GM18498 (cell line): ENCODE measurements around the gene SLC6A11.

ENCODE experiments used
- ATAC-seq: cut with Tn5 transposase; IDR thresholded peaks from one replicate; pipeline ENCODE4 v1.9.1; 2021; ENCODE audit warnings: mild to moderate bottlenecking, moderate library complexity; ENCODE audit not compliant: unreplicated experiment

The SLC6A11 gene

DNA sequence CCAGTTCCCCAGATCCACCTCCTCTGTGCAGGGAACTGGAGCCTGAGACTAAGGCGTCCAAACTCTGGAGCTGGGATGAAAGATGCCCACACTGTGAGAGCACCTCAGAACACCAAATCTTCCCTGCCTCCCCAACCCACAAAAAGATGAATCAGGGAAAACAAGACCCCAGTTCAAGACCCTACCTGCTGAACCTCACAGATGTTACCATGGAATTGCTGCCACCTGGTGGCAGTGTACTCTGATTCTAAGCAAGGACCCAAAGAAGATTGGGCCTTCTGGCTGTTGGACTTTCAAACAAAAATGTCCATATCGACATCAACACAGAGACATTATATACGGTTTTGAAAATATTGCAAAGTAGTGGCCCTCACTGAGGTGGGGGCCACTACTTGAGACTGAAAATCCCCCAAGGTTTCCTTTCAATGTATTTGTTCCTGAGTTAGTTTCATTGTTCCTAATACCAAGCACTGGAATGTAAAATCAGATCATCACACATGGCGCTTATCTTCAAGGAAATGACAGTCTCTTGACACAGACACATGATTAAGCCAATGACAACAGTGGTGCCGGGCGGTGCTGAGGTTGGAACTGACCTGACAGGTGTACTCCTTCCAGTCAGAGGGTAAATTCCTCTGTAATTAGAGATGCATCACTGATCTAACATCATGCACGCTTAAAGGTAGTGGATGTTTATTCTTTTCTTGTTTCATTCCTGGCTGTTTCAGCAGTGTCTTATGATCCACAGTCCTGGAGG lies 67.6 kb downstream of the SLC6A11 start:
- no peak for ATAC-seq

GRCh38 chr3:10887015-10887414 lies 71.0 kb downstream of the SLC6A11 start:
- ATAC-seq: no peak

DNA sequence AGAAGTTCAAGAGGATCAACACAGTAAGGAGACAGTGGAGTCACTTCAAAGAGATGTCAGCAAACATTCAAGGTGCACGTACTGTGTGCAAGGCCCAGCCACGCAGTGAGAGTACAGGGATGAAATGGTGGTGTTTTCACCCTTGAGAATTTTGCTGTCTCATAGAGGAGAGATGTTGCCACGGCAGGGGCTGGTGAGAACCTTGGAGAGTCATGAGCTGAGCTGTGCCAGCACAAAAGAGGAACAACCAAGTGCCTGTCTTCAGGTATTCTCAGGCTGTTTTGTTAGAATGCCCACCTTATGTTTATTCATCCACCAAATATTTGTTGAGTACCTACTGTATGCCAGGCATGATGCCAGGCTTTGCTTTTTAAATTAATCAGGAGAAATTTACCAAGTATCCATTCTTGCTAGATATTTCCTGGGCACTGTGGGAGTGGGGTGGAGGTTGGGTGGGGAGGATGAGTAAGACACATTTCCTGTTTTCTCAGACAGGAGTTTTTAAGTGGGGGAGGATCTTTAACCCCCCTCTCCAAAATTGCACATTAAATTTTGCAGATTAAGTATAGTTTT lies 72.6 kb downstream of the SLC6A11 start:
- ATAC-seq: no peak

- ATAC-seq: no peak
Measured at GRCh38 chr3:10889206-10889960, 73.4 kb downstream of the SLC6A11 start.

GRCh38 chr3:10890665-10891064 lies 74.6 kb downstream of the SLC6A11 start:
- no peak for ATAC-seq

GRCh38 chr3:10892622-10893021 lies 76.6 kb downstream of the SLC6A11 start:
- no peak for ATAC-seq

- no peak for ATAC-seq
Measured at GRCh38 chr3:10901296-10901945, 85.4 kb downstream of the SLC6A11 start.

DNA sequence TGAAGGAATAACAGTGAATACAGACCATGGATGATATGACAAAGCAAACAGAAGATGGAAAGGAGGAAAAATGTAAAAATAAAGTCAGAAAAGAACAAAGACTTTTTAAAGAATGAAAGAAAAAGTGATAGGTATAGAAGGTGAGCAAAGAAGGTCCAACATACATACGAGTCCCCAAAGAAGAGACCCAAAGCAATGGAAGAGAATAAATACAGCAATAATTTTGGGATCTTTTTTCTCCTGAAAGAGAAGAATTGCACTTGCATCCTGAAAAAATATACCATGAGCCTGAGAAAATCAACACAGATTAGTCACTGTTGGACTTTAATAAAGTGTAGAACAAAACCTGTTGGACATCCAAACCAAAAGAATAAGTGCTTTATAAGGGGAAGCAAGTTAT lies 91.2 kb downstream of the SLC6A11 start:
- no peak for ATAC-seq

DNA sequence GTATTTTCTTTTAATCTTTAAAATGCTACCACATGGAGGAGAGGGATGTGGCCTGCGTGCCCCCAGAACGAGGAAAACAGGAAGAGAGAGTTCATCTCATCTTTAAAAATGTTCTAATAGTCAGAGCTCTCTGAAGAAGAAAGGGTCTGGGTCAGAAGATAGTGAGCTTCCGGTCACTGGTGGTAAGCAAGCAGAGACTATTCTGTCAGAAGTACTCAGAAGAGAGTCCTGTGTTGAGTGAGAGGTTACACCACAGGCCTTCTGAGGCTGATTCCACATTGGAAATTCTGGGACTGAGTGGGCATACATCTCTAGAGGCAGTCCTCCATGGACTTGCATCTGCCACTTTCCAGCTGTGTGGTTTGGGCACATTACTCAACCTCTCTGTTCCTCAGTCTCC lies 94.3 kb downstream of the SLC6A11 start:
- ATAC-seq: no peak

GRCh38 chr3:10911350-10912002 lies 95.4 kb downstream of the SLC6A11 start:
- ATAC-seq: no peak

DNA sequence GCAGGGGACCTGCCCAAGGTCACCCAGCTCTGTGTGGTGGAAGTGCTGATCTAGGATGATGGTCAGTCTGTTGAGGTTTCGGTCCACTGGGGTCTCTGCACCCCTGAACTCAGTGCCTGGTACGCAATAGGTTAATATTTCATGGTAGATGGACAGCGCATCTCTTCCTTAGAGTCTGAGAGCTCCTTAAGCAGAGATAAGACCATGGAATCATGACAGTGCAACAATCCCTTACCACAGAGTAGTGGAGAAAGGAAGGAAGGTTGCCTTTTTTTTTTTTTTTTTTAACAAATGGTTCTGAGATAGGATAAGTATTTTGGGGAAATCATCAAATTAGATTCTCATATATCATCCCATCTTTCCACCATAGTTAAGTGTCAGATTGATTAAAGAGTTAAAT lies 96.8 kb downstream of the SLC6A11 start:
- ATAC-seq: no peak

- ATAC-seq: no peak
Measured at GRCh38 chr3:10915376-10915775, 99.3 kb downstream of the SLC6A11 start.

- ATAC-seq: no peak
Measured at GRCh38 chr3:10917176-10917575, 101.1 kb downstream of the SLC6A11 start.

DNA sequence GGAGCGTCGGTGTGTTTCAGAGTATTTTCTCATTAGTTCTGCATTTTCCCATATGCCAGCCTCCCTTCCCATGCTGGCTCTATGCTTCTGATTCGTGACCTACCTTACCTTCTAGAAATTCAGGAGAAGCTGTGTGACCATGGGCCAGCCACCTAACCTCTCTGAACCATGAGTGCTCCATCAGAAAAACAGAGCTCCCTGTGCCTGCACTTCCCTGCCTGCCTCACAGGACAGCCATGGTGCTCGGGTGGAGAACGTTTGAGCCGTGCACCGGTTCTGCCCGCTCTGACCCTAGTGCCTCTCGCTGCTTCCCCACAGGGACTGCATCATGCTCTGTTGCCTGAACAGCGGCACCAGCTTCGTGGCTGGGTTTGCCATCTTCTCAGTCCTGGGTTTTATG lies 102.0 kb downstream of the SLC6A11 start:
- no peak for ATAC-seq

DNA sequence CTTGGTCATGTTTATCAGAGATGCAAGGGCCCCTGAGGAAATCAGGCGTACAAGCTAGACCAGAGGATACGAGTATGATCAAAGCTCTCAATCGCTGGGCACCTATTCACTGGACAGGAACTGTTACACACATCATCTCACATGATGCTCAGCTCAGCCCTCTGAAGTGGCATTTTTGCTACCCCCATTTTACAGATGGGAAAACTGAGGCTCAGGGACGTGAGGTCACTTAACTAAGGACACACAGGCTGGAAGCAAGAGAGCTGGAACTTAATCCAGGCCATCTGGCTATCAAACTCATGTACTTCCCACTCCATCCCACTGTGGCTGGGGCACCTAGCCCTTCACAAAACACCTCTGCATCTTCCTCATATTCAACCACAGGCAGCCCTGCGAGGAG lies 103.6 kb downstream of the SLC6A11 start:
- no peak for ATAC-seq

GRCh38 chr3:10925436-10926255 lies 109.6 kb downstream of the SLC6A11 start:
- no peak for ATAC-seq

GRCh38 chr3:10926256-10926810 lies 110.3 kb downstream of the SLC6A11 start:
- ATAC-seq: no peak

DNA sequence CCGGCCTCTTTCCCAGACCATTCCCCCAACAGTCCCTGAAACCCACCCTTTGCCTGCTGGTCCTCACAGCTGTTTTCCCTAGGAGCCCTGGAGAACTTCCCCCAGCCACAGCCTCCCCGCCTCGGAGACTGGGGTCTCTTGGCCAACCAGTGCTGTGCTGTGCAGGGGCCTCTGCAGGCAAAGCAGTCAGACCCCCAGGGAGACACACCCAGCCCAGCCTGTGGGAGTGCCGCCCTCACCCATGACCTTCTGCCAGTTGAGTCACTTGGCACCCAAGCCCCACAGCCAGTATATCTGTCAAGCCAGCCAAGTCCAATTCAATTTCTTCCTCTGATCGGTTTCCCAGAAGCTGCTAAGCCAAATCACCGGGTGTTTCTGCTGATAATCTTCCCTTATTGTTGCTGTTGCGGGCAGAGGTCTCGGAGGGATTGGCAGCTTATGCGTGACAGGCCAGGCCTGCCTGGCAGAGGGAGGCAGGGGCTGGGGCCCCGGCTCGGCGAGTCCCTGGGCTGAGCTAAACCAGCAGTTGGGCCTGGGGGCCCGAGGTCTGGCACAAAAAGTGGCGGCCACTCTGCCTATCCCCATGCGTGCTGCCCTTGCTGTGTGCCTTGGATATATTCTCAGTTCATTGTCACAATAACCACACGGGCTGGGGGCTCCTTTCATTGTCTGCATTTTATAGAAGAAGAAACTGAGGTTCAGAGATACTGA lies 110.9 kb downstream of the SLC6A11 start:
- ATAC-seq: no peak

GRCh38 chr3:10927551-10927950 lies 111.5 kb downstream of the SLC6A11 start:
- no peak for ATAC-seq
